ENCODE data around the gene VPS54.
A peak's percentile ranks its signal among the peaks of the same experiment; 100 is the strongest.

VPS54 gene

GRCh38 chr2:64019083-64019974 is at the start of gene VPS54:
VPS54 (minus strand) TSS chr2:64019428; CDS start chr2:63983999, 35,429 bp downstream.
- DNase-seq (ENCODE audit: low read depth, low spot score) = no peak
- peak within 1 kb of the TSS; percentile 83 for H3K27ac ChIP-seq

GRCh38 chr2:64067326-64067725 is 48.1 kb upstream of the VPS54 start:
- no peak overlapping the region for H3K27ac ChIP-seq
- no peak for DNase-seq (ENCODE audit: low read depth, low spot score)

GRCh38 chr2:64065516-64065915 is 46.3 kb upstream of the VPS54 start:
- no peak for DNase-seq (ENCODE audit: low read depth, low spot score)
- peak overlapping the region; percentile 82 for H3K27ac ChIP-seq

- DNase-seq (ENCODE audit: low read depth, low spot score) = no peak
- peak overlapping the region; percentile 82 for H3K27ac ChIP-seq
Measured at GRCh38 chr2:64063924-64064331, 44.7 kb upstream of the VPS54 start.

- peak overlapping the region; percentile 82 for H3K27ac ChIP-seq
- DNase-seq (ENCODE audit: low read depth, low spot score) = no peak
Measured at GRCh38 chr2:64063454-64063853, 44.2 kb upstream of the VPS54 start.

GRCh38 chr2:64062840-64063239 is 43.6 kb upstream of the VPS54 start:
- peak overlapping the region; percentile 82 for H3K27ac ChIP-seq
- DNase-seq (ENCODE audit: low read depth, low spot score) = peak; percentile 44

GRCh38 chr2:64059270-64059669 is 40.0 kb upstream of the VPS54 start:
- no peak overlapping the region for H3K27ac ChIP-seq
- no peak for DNase-seq (ENCODE audit: low read depth, low spot score)

- H3K27ac ChIP-seq = peak overlapping the region; percentile 34
Measured at GRCh38 chr2:64056021-64056420, 36.8 kb upstream of the VPS54 start.

GRCh38 chr2:64054161-64054915 is 35.1 kb upstream of the VPS54 start:
- no peak overlapping the region for H3K27ac ChIP-seq
- DNase-seq (ENCODE audit: low read depth, low spot score) = no peak

More at GRCh38 chr2:64056021-64056420, 36.8 kb upstream of the VPS54 start:
- peak; percentile 69 for DNase-seq (ENCODE audit: low read depth, low spot score)

- no peak for DNase-seq (ENCODE audit: low read depth, low spot score)
- no peak overlapping the region for H3K27ac ChIP-seq
Measured at GRCh38 chr2:64052463-64053241, 33.4 kb upstream of the VPS54 start.

GRCh38 chr2:64049633-64050220 is 30.5 kb upstream of the VPS54 start:
- DNase-seq (ENCODE audit: low read depth, low spot score) = no peak
- no peak overlapping the region for H3K27ac ChIP-seq

- H3K27ac ChIP-seq = no peak overlapping the region
Measured at GRCh38 chr2:64045938-64046337, 26.7 kb upstream of the VPS54 start.

GRCh38 chr2:64040161-64040560 is 20.9 kb upstream of the VPS54 start:
- DNase-seq (ENCODE audit: low read depth, low spot score) = no peak
- H3K27ac ChIP-seq = no peak overlapping the region

More at GRCh38 chr2:64045938-64046337, 26.7 kb upstream of the VPS54 start:
- no peak for DNase-seq (ENCODE audit: low read depth, low spot score)

GRCh38 chr2:64036034-64036705 is 16.9 kb upstream of the VPS54 start:
- peak; percentile 41 for DNase-seq (ENCODE audit: low read depth, low spot score)
- H3K27ac ChIP-seq = peak overlapping the region; percentile 11

- H3K27ac ChIP-seq = no peak overlapping the region
- DNase-seq (ENCODE audit: low read depth, low spot score) = no peak
Measured at GRCh38 chr2:64035072-64035942, 16.1 kb upstream of the VPS54 start.

GRCh38 chr2:64029116-64029665 is 10.0 kb upstream of the VPS54 start:
- H3K27ac ChIP-seq = no peak overlapping the region
- no peak for DNase-seq (ENCODE audit: low read depth, low spot score)

- no peak overlapping the region for H3K27ac ChIP-seq
- DNase-seq (ENCODE audit: low read depth, low spot score) = no peak
Measured at GRCh38 chr2:64025741-64026140, 6.5 kb upstream of the VPS54 start.

GRCh38 chr2:64024259-64024949 is 5.2 kb upstream of the VPS54 start:
- H3K27ac ChIP-seq = no peak overlapping the region
- DNase-seq (ENCODE audit: low read depth, low spot score) = no peak
